22Rv1 (cell line): ENCODE results near the gene GNB1L.

Experiments used
- H3K27ac ChIP-seq: fragments of 450-650 bp; 2 replicates; pipeline ENCODE4 v1.5.1; 2017
- ZFX ChIP-seq: fragments of 450-650 bp; IDR thresholded peaks from 2 replicates; pipeline ENCODE4 v1.6.1; 2017; ENCODE audit warnings: antibody characterized with exemption, borderline replicate concordance
- TF ChIP-seq, protein P1 (sequence below): fragments of 450-650 bp; IDR thresholded peaks from 2 replicates; pipeline ENCODE4 v1.5.1; 2017; ENCODE audit warnings: mild to moderate bottlenecking

The GNB1L gene

DNA sequence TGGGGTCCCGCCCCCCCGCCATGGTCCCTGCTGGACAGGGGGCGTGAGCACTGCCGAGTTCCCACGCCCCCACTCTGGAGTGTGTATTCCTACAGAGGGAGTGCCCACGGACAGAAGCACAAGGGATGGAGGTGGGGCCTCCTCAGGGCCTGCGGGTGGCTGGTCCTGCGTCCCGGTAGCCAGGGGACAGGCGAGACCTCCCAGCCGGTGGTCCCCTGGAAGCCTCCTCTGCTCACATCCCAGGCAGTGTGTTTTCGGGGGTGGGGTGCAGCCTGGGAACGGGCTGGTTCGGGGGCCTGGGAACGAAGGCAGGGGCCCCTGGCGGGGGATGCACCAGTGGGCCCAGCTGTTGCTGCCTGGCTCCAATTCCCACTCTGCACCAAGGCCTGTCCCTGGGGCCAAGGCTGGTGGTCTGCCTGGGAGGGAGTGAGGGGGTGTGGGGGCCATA lies 115.2 kb downstream of the GNB1L start:
- H3K27ac ChIP-seq = no peak overlapping the region
- TF ChIP-seq, protein P1, sequence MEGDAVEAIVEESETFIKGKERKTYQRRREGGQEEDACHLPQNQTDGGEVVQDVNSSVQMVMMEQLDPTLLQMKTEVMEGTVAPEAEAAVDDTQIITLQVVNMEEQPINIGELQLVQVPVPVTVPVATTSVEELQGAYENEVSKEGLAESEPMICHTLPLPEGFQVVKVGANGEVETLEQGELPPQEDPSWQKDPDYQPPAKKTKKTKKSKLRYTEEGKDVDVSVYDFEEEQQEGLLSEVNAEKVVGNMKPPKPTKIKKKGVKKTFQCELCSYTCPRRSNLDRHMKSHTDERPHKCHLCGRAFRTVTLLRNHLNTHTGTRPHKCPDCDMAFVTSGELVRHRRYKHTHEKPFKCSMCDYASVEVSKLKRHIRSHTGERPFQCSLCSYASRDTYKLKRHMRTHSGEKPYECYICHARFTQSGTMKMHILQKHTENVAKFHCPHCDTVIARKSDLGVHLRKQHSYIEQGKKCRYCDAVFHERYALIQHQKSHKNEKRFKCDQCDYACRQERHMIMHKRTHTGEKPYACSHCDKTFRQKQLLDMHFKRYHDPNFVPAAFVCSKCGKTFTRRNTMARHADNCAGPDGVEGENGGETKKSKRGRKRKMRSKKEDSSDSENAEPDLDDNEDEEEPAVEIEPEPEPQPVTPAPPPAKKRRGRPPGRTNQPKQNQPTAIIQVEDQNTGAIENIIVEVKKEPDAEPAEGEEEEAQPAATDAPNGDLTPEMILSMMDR = no peak
- no peak for TF ChIP-seq ZFX

DNA sequence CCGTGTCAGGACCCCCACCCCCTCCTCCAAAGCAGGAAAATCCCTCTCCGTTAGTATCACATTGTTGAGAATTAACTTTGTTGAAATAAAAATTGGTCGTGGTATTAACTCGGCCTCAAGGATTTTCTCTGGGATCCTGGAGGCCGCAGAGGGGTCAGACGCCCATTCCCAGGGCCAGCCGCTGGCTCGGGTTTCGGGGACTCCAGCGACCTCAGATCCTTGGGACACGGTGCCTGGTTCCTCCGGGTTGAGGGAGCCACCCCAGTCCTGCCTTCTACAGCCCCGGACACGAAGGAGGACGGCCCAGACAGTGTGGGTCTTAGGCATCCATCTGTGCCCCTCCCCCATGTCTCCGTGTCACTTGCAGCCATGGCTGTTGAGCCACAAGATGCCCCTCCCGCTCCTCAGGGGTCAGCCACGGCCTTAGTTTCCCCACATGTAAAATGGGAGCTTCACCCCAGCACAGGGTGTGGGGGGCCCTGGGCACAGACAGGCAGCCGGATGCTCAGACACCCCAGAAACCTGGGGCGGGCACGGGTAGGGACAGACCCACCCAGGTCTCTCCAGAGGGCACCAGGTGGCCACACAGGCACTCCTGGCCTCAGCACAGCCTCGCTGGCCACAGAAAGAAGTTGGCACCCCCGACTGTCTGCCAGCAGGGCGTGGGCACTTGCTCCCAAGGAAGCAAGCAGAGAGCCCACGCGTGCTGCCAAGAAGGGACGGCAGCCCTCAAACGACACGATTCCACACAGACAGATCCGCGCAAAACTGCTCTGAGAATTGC lies 115.8 kb downstream of the GNB1L start:
- no peak for TF ChIP-seq ZFX
- TF ChIP-seq, protein P1 = no peak
- H3K27ac ChIP-seq = no peak overlapping the region

DNA sequence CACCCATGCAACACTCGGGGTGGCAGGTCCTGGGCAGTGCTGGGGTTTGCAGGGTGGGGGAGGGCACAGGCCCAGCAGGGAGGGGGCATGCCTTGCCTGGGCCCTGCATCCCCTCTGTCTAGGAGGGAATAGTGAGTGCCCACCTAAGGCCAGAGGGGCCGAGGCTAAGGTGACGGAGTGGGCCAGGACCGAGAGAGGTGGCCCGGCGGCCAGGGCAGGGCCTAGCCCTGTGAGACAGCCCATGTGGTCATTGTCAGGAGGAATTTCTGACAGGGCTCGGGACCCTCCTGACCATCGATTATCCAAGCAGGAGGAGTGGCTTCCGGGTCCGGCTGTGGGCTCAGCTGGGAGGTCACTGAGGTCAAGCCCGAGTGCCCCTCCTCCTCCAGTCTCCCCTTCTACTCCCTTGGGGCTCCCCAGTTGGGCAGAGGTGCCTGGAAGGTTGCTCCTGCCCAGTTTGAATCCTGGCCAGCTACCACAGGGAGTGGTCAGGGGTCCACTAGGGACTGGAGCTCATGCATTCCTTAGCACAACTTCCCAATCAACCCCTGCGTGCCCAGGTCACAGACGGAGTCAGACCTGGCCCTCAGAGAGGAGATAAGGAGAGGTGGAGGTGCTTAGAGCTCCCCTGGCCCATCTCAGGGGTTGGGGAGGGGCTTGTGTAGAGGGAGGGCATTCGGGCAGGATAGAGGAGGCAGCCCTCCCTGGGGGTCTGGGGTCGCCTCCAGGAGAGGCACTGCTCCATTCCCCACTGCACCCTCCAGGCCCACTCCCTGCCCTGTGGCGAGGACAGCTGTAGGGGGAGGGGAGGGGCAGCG lies 116.6 kb downstream of the GNB1L start:
- no peak overlapping the region for H3K27ac ChIP-seq
- no peak for TF ChIP-seq ZFX
- TF ChIP-seq, protein P1 = no peak

DNA sequence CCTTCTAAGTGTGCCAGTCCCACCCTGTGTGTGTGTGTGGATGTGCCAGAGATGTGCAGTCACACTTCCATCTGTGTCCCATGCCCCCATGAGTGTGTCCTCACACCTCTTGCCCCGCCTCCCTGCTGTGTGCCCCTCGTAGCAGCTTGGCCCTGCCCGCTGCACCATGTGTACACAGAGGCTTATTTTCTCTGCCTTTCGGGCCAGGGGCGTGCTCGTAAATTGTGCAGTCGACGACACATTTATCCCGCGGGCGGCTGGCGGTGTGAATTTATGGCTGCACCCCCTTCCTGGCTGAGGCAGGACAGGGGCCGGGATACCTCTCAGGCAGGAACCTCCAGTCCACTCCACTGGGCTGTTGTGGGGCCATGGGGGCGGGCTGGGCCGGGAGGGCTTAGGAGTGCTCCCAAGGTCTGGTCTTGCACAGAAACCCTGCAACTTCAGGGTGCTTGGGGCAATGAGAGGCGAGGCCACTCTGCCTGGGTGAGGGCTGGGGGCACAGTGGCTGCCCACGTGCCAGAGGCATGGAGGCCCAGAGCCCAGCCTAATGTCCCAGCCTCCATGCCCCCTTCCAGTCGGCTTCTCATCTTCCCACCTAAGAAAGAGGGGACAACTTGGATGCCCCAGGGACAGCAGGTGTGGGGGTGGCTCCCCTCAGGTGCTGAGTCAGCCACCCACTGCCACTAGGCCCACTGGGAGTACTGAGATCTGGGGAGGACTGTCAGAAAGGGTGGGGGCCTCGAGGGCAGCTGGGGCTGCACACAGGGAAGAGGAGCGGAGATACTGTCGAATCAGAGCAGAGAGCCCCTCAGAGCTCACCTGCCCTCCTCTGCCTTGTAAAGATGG lies 118.8 kb downstream of the GNB1L start:
- no peak overlapping the region for H3K27ac ChIP-seq
- TF ChIP-seq, protein P1 = no peak
- no peak for TF ChIP-seq ZFX

DNA sequence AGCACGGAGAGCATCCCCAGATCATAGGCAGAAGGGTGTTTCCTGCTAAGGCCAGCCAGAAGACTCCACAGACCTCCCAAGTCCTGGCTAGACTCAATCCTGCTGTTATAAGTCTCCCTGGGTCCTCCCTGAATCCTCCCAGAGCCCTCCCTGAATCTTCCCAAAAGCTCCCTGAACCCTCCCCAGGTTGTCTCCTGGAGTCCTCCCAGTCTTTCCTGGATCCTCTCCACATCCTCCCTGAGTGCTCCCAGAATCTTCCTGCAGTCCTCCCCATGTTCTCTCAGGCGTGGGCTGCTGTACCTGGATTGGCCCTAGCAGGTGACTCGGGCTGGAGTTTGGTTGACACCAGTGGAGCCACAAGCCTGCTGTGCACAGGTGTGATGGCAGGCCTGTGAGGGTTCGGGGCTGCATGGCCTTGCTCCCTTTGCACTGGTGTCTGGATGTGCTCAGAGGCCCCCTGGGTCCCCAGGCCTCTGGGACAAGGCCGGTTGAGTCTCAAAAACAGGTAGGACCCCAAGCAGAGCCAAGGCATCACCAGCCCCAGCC lies 119.8 kb downstream of the GNB1L start:
- H3K27ac ChIP-seq = no peak overlapping the region
- TF ChIP-seq, protein P1 = no peak
- no peak for TF ChIP-seq ZFX

DNA sequence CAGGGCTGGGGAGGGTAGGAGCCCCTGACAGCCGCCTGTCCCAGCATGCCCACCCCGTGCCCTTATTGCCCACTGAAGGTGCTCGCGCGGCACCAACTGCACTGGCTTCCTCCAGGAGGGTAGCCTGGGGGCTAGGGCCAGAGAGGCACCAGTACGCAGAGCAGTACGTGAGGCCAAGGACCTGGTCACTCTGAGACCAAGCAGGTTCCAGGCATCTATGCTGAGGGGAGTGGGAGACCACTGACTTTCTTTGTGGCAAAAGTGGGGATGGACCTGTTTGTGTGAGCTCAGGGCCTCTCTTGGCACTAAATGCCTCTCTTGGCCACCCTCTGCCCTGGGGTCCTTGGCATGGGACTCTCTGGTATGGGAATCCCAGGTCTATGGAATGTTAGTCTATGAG lies 120.5 kb downstream of the GNB1L start:
- no peak overlapping the region for H3K27ac ChIP-seq

More for the DNA sequence above, 120.5 kb downstream of the GNB1L start:
- TF ChIP-seq ZFX = no peak
- TF ChIP-seq, protein P1 = no peak
